GM19239 (cell line): ENCODE results near the gene CA9.
"Not testable (repeated sequence)": the region's sequence is repeated elsewhere in the genome, so short reads cannot be mapped to it uniquely, and the experiment has no call there.

Source experiments
- DNase-seq: peaks from one replicate; pipeline ENCODE4 v3.0.0; 2011; ENCODE audit warnings: low spot score; ENCODE audit not compliant: insufficient read length
- FAIRE-seq: peaks from 2 replicates; lab custom pipeline; 2011; peaks lifted over from hg19 to GRCh38; lab: Jason Lieb, UNC

The CA9 gene

GRCh38 chr9:35673132-35674024 is at the start of gene CA9:
TSS of gene CA9 (plus strand) at chr9:35673928. CDS start at chr9:35673960, 32 bp downstream.
- DNase-seq (no peak), FAIRE-seq (no peak)

- FAIRE-seq (peak; percentile 11), DNase-seq (no peak)
Observed at GRCh38 chr9:35627575-35627974, 46.2 kb upstream of the CA9 start.

- FAIRE-seq (no peak), DNase-seq (no peak)
Observed at GRCh38 chr9:35628389-35628991, 45.2 kb upstream of the CA9 start.

DNA sequence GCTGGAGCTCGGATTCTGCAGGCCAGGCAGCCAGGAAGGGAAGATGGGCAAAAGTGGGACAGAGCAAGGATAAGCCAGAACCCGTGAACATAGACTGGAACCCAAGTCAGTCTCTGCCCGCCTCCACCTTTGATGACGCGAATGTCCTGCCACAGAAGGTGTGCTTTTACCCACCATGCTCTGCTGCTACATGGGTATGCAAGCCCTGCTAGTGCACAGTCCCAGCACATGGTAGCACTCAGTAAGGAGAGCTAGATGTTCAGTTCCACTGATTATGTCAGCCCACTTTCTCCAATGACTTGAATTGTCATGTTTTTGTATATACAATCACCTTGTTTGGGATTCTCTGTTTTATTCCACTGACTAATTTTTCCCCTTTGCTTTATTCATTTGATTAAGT is 44.1 kb upstream of the CA9 start:
- no peak for FAIRE-seq
- DNase-seq: no peak

- DNase-seq (no peak), FAIRE-seq (no peak)
Observed at GRCh38 chr9:35635730-35636129, 38.0 kb upstream of the CA9 start.

GRCh38 chr9:35636135-35636876 is 37.4 kb upstream of the CA9 start:
- DNase-seq: no peak
- FAIRE-seq: peak; percentile 65

DNA sequence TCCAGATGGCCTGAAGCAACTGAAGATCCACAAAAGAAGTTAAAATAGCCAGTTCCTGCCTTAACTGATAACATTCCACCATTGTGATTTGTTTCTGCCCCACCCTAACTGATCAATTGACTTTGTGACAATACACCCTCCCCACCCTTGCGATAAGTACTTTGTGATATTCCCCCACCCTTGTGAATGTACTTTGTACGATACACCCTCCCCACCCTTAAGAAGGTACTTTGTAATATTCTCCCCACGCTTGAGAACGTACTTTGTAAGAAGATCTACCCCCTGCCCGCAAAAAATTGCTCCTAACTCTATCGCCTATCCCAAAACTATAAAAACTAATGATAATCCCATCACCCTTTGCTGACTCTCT is 36.9 kb upstream of the CA9 start:
- not testable (repeated sequence) for FAIRE-seq, DNase-seq

DNA sequence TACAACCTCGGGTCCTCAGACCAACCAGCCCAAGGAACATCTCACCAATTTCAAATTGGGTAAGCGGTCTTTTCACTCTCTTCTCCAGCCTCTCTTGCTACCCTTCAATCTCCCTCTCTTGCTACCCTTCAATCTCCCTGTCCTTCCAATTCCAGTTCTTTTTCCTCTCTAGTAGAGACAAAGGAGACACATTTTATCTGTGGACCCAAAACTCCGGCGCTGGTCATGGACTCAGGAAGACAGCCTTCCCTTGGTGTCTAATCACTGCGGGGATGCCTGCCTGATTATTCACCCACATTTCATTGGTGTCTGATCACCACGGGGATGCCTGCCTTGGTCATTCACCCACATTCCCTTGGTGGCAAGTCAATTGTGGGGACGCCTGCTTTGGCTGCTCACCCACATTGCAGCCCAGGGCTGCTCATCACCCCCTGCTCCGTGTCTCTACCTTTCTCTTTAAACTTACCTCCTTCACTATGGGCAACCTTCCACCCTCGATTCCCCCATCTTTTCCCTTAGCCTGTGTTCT is 36.2 kb upstream of the CA9 start:
- not testable (repeated sequence) for DNase-seq, FAIRE-seq

DNA sequence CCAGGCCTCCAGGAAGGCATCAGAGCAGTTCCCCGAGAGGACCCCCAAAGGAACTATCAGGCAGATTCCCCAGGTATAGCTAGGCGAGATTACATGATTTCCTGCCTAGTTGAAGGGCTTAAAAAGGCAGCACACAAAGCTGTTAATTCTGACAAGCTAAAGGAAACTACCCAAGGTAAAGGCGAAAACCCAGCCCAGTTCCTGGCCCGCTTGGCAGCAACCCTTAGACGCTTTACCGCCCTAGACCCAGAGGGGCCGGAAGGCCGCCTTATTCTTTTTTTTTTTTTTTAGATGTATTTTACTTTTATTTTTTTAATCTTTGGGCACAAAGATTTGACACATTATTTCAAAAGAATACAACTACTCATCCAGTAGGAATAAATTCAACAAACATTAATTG is 35.0 kb upstream of the CA9 start:
- not testable (repeated sequence) for DNase-seq, FAIRE-seq

DNA sequence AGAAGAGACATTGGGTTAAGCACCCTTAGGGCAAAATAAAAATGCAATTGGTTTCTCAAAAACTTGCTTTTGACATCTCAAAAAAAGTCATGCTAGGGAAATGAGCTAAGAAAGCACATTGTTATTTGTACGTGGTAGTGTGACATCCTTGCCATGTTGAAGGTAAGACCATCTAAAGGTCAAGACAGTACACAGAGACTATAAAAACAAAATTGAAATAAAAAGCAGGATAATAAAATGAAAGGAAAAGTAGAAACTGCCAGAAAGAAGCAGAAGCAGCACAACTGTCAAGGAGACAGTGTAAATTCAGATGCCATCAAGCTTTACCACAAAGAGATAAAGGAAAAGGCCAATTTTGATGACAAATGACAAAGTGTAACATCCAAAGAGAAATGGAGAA is 34.5 kb upstream of the CA9 start:
- peak; percentile 89 for FAIRE-seq
- not testable (repeated sequence) for DNase-seq

DNA sequence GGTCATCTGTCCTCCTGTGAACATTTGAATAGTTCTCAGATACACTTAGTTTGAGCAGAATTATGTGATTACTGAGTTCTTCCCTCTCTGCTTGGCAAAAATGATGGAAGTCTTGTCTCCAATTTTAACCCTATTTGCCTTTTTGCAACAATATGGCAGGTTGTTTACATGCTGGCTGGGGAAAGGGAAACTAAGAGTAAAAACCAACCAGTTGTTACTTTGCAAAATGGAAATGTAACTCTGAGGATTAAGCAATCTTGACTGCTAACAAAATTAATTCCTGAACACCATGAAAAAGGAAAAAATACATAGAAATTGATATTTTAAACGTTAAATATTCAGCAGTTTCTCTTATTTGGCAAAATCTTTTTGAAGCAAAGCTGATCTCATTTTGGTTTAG is 34.1 kb upstream of the CA9 start:
- FAIRE-seq (no peak), DNase-seq (no peak)

DNA sequence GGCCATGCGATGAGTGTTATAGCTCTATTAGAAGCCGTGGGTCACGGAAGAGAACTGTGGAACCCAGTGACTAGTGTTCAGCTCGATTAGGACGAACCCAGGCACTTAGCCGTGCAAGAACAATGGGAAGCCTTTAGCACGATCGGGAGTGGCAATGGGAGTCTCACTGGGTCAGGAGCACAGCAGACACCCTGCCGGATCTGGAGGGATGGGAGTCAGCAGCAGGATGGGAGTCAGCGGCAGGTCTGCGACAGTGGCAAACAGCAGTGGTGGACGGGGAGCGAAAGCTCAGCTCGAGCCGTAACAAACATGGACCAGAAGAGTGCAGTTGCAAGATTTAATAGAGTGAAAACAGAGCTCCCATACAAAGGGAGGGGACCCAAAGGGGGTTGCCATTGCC is 33.3 kb upstream of the CA9 start:
- not testable (repeated sequence) for DNase-seq, FAIRE-seq

DNA sequence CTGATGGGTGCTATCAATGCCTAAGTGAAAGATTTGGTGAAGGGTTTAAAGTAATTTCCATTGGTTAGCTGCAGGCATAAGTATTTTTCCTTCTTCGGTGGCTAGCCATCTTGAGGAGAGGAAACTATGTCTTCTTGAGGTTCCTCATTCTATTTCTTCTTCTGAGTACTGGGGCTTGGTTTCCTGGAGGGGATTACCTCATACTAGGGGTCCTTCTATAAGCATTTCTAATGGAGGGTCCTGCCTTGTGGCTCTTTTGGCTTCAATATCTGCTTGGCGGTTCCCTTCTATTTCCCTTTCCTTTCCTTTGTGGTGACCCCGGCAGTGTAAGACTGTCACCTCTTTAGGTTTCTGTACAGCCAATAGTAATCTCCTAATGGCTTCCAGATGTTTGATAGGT is 32.2 kb upstream of the CA9 start:
- FAIRE-seq, DNase-seq: not testable (repeated sequence)

- no peak for DNase-seq
- FAIRE-seq: no peak
Observed at GRCh38 chr9:35643046-35643445, 30.7 kb upstream of the CA9 start.

- not testable (repeated sequence) for FAIRE-seq, DNase-seq
Observed at GRCh38 chr9:35645736-35646135, 28.0 kb upstream of the CA9 start.

- FAIRE-seq (no peak), DNase-seq (no peak)
Observed at GRCh38 chr9:35646153-35646532, 27.6 kb upstream of the CA9 start.

- DNase-seq (peak; percentile 69), FAIRE-seq (peak; percentile 89)
Observed at GRCh38 chr9:35646533-35647265, 27.0 kb upstream of the CA9 start.

- DNase-seq: no peak
- FAIRE-seq: peak; percentile 95
Observed at GRCh38 chr9:35649431-35650340, 24.0 kb upstream of the CA9 start.
